GM19372 (cell line): Measurements from ENCODE around the gene CACNA1F.

Source experiments
- ATAC-seq: cut with Tn5 transposase; IDR thresholded peaks from one replicate; pipeline ENCODE4 v1.9.1; 2021; ENCODE audit warnings: mild to moderate bottlenecking, low read depth, moderate library complexity; ENCODE audit not compliant: unreplicated experiment

CACNA1F gene

GRCh38 chrX:49257846-49258748 lies 25.0 kb upstream of the CACNA1F start:
- ATAC-seq: no peak

- ATAC-seq: no peak
These were observed 24.1 kb upstream of the CACNA1F start for GRCh38 chrX:49257074-49257790.

GRCh38 chrX:49256268-49256995 lies 23.3 kb upstream of the CACNA1F start:
- no peak for ATAC-seq

- no peak for ATAC-seq
These were observed 21.5 kb upstream of the CACNA1F start for GRCh38 chrX:49254639-49255038.

- ATAC-seq: no peak
These were observed 18.2 kb upstream of the CACNA1F start for GRCh38 chrX:49251325-49251724.

GRCh38 chrX:49250578-49250977 lies 17.4 kb upstream of the CACNA1F start:
- ATAC-seq: no peak

- ATAC-seq: no peak
These were observed 16.9 kb upstream of the CACNA1F start for GRCh38 chrX:49250066-49250465.

GRCh38 chrX:49249616-49250015 lies 16.5 kb upstream of the CACNA1F start:
- ATAC-seq: no peak

GRCh38 chrX:49249071-49249470 lies 15.9 kb upstream of the CACNA1F start:
- no peak for ATAC-seq

GRCh38 chrX:49247916-49248811 lies 15.0 kb upstream of the CACNA1F start:
- ATAC-seq: no peak

- no peak for ATAC-seq
These were observed 14.2 kb upstream of the CACNA1F start for GRCh38 chrX:49247346-49247745.

- ATAC-seq: no peak
These were observed 13.4 kb upstream of the CACNA1F start for GRCh38 chrX:49246541-49246940.

GRCh38 chrX:49244207-49244606 lies 11.1 kb upstream of the CACNA1F start:
- ATAC-seq: no peak

- no peak for ATAC-seq
These were observed 10.0 kb upstream of the CACNA1F start for GRCh38 chrX:49243166-49243565.

GRCh38 chrX:49242545-49243066 lies 9.5 kb upstream of the CACNA1F start:
- no peak for ATAC-seq

- ATAC-seq: no peak
These were observed 5.6 kb upstream of the CACNA1F start for GRCh38 chrX:49238735-49239134.

- no peak for ATAC-seq
These were observed 3.9 kb upstream of the CACNA1F start for GRCh38 chrX:49237060-49237459.

GRCh38 chrX:49233887-49234555 lies 881 bp upstream of the CACNA1F start:
- no peak for ATAC-seq

- ATAC-seq: no peak
These were observed 615 bp downstream of the CACNA1F start for GRCh38 chrX:49232525-49232924.
